ENCODE measurements around the gene MOB3B. TPM values are rescaled to one million over a fixed set of nuclear protein-coding genes. Genes with fewer than 3 reads are reported as not detected.

MOB3B gene
- total RNA-seq, 1 donor from 2014 or later: 11.0 TPM

- H3K4me3 ChIP-seq: no peak overlapping the region
- intact Hi-C loops (cut with DNase I): no loop called here
- peak overlapping the region; percentile 22 for H3K27ac ChIP-seq
- no peaks in the 10 kb centered on the region for H3K36me3 ChIP-seq
- H3K9me3 ChIP-seq: no peaks in the 10 kb centered on the region
- peaks cover 27% of the 10 kb centered on the region for H3K4me1 ChIP-seq
- DNase-seq (ENCODE audit: extremely low spot score in 2 of 2): no peak
- no peaks in the 10 kb centered on the region for H3K27me3 ChIP-seq
- no peak for TF ChIP-seq POLR2A (IDR thresholded peaks at IDR 0.05)
- no peak for TF ChIP-seq POLR2AphosphoS5 (IDR thresholded peaks at IDR 0.05; ENCODE audit: insufficient read depth in 1 of 2, low read depth in 1 of 2)
- no peak for TF ChIP-seq CTCF (IDR thresholded peaks at IDR 0.05)
Observed at GRCh38 chr9:27367175-27367798, 162.3 kb downstream of the MOB3B start.

- Histone ChIP-seq H3K27me3 (no peaks in the 10 kb centered on the region), H3K27ac (no peak overlapping the region), H3K4me3 (no peak overlapping the region), H3K4me1 (peaks cover 27% of the 10 kb centered on the region), H3K36me3 (no peaks in the 10 kb centered on the region), H3K9me3 (no peaks in the 10 kb centered on the region)
- intact Hi-C loops (cut with DNase I): no loop called here
- TF ChIP-seq POLR2AphosphoS5 (IDR thresholded peaks at IDR 0.05; ENCODE audit: insufficient read depth in 1 of 2, low read depth in 1 of 2) (no peak), POLR2A (IDR thresholded peaks at IDR 0.05) (no peak), CTCF (IDR thresholded peaks at IDR 0.05) (no peak)
- DNase-seq (ENCODE audit: extremely low spot score in 2 of 2): no peak
Observed at GRCh38 chr9:27365707-27366376, 163.8 kb downstream of the MOB3B start.

GRCh38 chr9:27362447-27363210 is 167.0 kb downstream of the MOB3B start:
- peaks cover 23% of the 10 kb centered on the region for H3K4me1 ChIP-seq
- no peak for DNase-seq (ENCODE audit: extremely low spot score in 2 of 2)
- no peak overlapping the region for H3K27ac ChIP-seq
- no peak for TF ChIP-seq POLR2AphosphoS5 (IDR thresholded peaks at IDR 0.05; ENCODE audit: insufficient read depth in 1 of 2, low read depth in 1 of 2)
- TF ChIP-seq POLR2A (IDR thresholded peaks at IDR 0.05): no peak
- no peak for TF ChIP-seq CTCF (IDR thresholded peaks at IDR 0.05)
- no peaks in the 10 kb centered on the region for H3K27me3 ChIP-seq
- intact Hi-C loops (cut with DNase I): no loop called here
- H3K4me3 ChIP-seq: no peak overlapping the region
- H3K36me3 ChIP-seq: no peaks in the 10 kb centered on the region
- no peaks in the 10 kb centered on the region for H3K9me3 ChIP-seq

GRCh38 chr9:27361492-27361891 is 168.1 kb downstream of the MOB3B start:
- H3K27ac ChIP-seq: no peak overlapping the region
- H3K9me3 ChIP-seq: no peaks in the 10 kb centered on the region
- intact Hi-C loops (cut with DNase I): no loop called here
- no peak for DNase-seq (ENCODE audit: extremely low spot score in 2 of 2)
- H3K4me1 ChIP-seq: peaks cover 11% of the 10 kb centered on the region
- no peak overlapping the region for H3K4me3 ChIP-seq
- H3K27me3 ChIP-seq: no peaks in the 10 kb centered on the region
- H3K36me3 ChIP-seq: no peaks in the 10 kb centered on the region
- no peak for TF ChIP-seq POLR2AphosphoS5 (IDR thresholded peaks at IDR 0.05; ENCODE audit: insufficient read depth in 1 of 2, low read depth in 1 of 2)
- TF ChIP-seq CTCF (IDR thresholded peaks at IDR 0.05): no peak
- TF ChIP-seq POLR2A (IDR thresholded peaks at IDR 0.05): no peak

All from vagina (tissue), 2 donors.